ENCODE data around the gene TCTA.

TCTA gene

GRCh38 chr3:49465270-49466034 is 53.2 kb downstream of the TCTA start:
- TF ChIP-seq CTCF (IDR thresholded peaks at IDR 0.05; ENCODE audit: low read depth, low read length) = no peak
- H3K4me3 ChIP-seq (ENCODE audit: low read depth, low read length) = no peak overlapping the region
